RCC 7860 (cell line): Measurements from ENCODE around the gene SH3BP2.

ENCODE experiments used
- DNase-seq: peaks from one replicate; pipeline ENCODE4 v3.0.0-alpha.2; 2015; ENCODE audit warnings: low spot score
- FAIRE-seq: peaks from 2 replicates; lab custom pipeline; 2012; peaks lifted over from hg19 to GRCh38; lab: Jason Lieb, UNC

SH3BP2 gene

GRCh38 chr4:2867758-2868491 lies 75.0 kb downstream of the SH3BP2 start:
- FAIRE-seq: no peak
- no peak for DNase-seq

- FAIRE-seq: no peak
- no peak for DNase-seq
Measured at GRCh38 chr4:2868877-2869487, 76.1 kb downstream of the SH3BP2 start.

GRCh38 chr4:2869659-2870058 lies 76.8 kb downstream of the SH3BP2 start:
- no peak for FAIRE-seq

GRCh38 chr4:2870082-2870481 lies 77.2 kb downstream of the SH3BP2 start:
- FAIRE-seq (peak; percentile 78), DNase-seq (no peak)

More at GRCh38 chr4:2869659-2870058, 76.8 kb downstream of the SH3BP2 start:
- no peak for DNase-seq

- FAIRE-seq: no peak
- DNase-seq: no peak
Measured at GRCh38 chr4:2871466-2871865, 78.6 kb downstream of the SH3BP2 start.

GRCh38 chr4:2871911-2872310 lies 79.0 kb downstream of the SH3BP2 start:
- FAIRE-seq (no peak), DNase-seq (no peak)

GRCh38 chr4:2873329-2873728 lies 80.4 kb downstream of the SH3BP2 start:
- FAIRE-seq (no peak), DNase-seq (no peak)

- DNase-seq (no peak), FAIRE-seq (no peak)
Measured at GRCh38 chr4:2874861-2875260, 82.0 kb downstream of the SH3BP2 start.

GRCh38 chr4:2875556-2875955 lies 82.7 kb downstream of the SH3BP2 start:
- FAIRE-seq (no peak), DNase-seq (no peak)

- no peak for DNase-seq
- no peak for FAIRE-seq
Measured at GRCh38 chr4:2878346-2878745, 85.5 kb downstream of the SH3BP2 start.

GRCh38 chr4:2879026-2879425 lies 86.1 kb downstream of the SH3BP2 start:
- no peak for FAIRE-seq
- no peak for DNase-seq

GRCh38 chr4:2881431-2881830 lies 88.5 kb downstream of the SH3BP2 start:
- DNase-seq (no peak), FAIRE-seq (no peak)

GRCh38 chr4:2882341-2882740 lies 89.5 kb downstream of the SH3BP2 start:
- FAIRE-seq (no peak), DNase-seq (no peak)

- DNase-seq: no peak
Measured at GRCh38 chr4:2886161-2886560, 93.3 kb downstream of the SH3BP2 start.

GRCh38 chr4:2886622-2887021 lies 93.7 kb downstream of the SH3BP2 start:
- no peak for DNase-seq
- FAIRE-seq: no peak

More at GRCh38 chr4:2886161-2886560, 93.3 kb downstream of the SH3BP2 start:
- no peak for FAIRE-seq

- FAIRE-seq (no peak), DNase-seq (no peak)
Measured at GRCh38 chr4:2887343-2887742, 94.5 kb downstream of the SH3BP2 start.

GRCh38 chr4:2888886-2889285 lies 96.0 kb downstream of the SH3BP2 start:
- FAIRE-seq (no peak), DNase-seq (no peak)
